GM23338 (cell line): ENCODE measurements around the gene NRGN.
A peak's percentile ranks its signal among the peaks of the same experiment; 100 is the strongest.

Experiments
- EZH2 ChIP-seq: fragments of 200-600 bp; sonication (generic); IDR thresholded peaks from one replicate; pipeline ENCODE4 v1.8.0; 2017; ENCODE audit warnings: antibody characterized with exemption, mild to moderate bottlenecking, low read depth; ENCODE audit not compliant: unreplicated experiment
- JUNB ChIP-seq: IDR thresholded peaks from one replicate; pipeline ENCODE4 v1.6.1; 2016; ENCODE audit warnings: antibody characterized with exemption; ENCODE audit not compliant: unreplicated experiment
- POLR2AphosphoS5 ChIP-seq: IDR thresholded peaks from 2 replicates; pipeline ENCODE4 v1.6.1; 2016; ENCODE audit warnings: antibody characterized with exemption, low read depth
- ZNF114 ChIP-seq: fragments of 250-450 bp; sonication (Bioruptor Pico); IDR thresholded peaks from 2 replicates; pipeline ENCODE4 v1.5.0; 2020; ENCODE audit warnings: mild to moderate bottlenecking, moderate library complexity
- ZNF331 ChIP-seq: fragments of 250-450 bp; sonication (Bioruptor Pico); IDR thresholded peaks from 2 replicates; pipeline ENCODE4 v1.5.0; 2020; ENCODE audit warnings: low read depth, mild to moderate bottlenecking, moderate library complexity
- TF ChIP-seq, protein P1 (sequence below), 2 experiments: fragments of 200-600 bp in 1 of 2; sonication (generic) in 1 of 2; conservative IDR thresholded peaks; 2 replicates each; pipeline versions ENCODE4 v1.5.1 to v1.6.1; 2016 to 2017; ENCODE audit warnings: antibody characterized with exemption in 2 of 2, low read depth in 2 of 2, mild to moderate bottlenecking in 2 of 2, moderate library complexity in 1 of 2

- TF ChIP-seq, protein P1, sequence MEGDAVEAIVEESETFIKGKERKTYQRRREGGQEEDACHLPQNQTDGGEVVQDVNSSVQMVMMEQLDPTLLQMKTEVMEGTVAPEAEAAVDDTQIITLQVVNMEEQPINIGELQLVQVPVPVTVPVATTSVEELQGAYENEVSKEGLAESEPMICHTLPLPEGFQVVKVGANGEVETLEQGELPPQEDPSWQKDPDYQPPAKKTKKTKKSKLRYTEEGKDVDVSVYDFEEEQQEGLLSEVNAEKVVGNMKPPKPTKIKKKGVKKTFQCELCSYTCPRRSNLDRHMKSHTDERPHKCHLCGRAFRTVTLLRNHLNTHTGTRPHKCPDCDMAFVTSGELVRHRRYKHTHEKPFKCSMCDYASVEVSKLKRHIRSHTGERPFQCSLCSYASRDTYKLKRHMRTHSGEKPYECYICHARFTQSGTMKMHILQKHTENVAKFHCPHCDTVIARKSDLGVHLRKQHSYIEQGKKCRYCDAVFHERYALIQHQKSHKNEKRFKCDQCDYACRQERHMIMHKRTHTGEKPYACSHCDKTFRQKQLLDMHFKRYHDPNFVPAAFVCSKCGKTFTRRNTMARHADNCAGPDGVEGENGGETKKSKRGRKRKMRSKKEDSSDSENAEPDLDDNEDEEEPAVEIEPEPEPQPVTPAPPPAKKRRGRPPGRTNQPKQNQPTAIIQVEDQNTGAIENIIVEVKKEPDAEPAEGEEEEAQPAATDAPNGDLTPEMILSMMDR (conservative IDR thresholded peaks at IDR 0.05; ENCODE audit: low read depth in 2 of 2): no peak
- TF ChIP-seq EZH2 (peak; percentile 49), POLR2AphosphoS5 (no peak), JUNB (no peak), ZNF114 (CRISPR knock-in tag) (no peak), ZNF331 (CRISPR knock-in tag) (no peak)
These were observed 8.3 kb downstream of the NRGN start for GRCh38 chr11:124748100-124748418.
